HCT116 (cell line): ENCODE results near the gene ALMS1. TPM values are rescaled to one million over a fixed set of nuclear protein-coding genes. Genes with fewer than 3 reads are reported as not detected.
A peak's percentile ranks its signal among the peaks of the same experiment; 100 is the strongest.

Experiments
- ATAC-seq: fragments of 200-7000 bp; cut with Tn5 transposase; 2 replicates; pipeline ENCODE4 v1.9.1; 2020; ENCODE audit warnings: mild to moderate bottlenecking, moderate library complexity
- BruUV-seq: library from RNA; stranded (reverse); fragments of 400-500 nt; replicated peaks from 2 replicates; lab custom pipeline; 2021; lab: Mats Ljungman, UMichigan
- CTCF ChIA-PET: fragments of 300-600 bp; sonication (Branson Sonifier 250); formaldehyde crosslinking; loops from one replicate; lab custom pipeline; 2021; ENCODE audit warnings: antibody characterized with exemption; lab: Charles Lee
- POLR2A ChIA-PET: fragments of 300-600, 350-600 bp; sonication (Branson Sonifier 250); formaldehyde crosslinking; loops from one replicate; lab custom pipeline; 2021; ENCODE audit warnings: antibody characterized with exemption; lab: Charles Lee
- RAD21 ChIA-PET, 2 experiments: fragments of 300-600 bp; sonication (Branson Sonifier 250); formaldehyde crosslinking; loops; one replicate each; lab custom pipeline; 2023; ENCODE audit warnings: low total read pairs in 2 of 2; ENCODE audit not compliant: uncharacterized antibody in 2 of 2, unreplicated experiment in 2 of 2, low non-redundant PET in 1 of 2; lab: Charles Lee
- DNase-seq: peaks from one replicate; pipeline ENCODE4 v3.0.0-alpha.2; 2010; ENCODE audit warnings: low read depth, low spot score
- H2AFZ ChIP-seq: fragments of 200-600 bp; shearing (Covaris generic), sonication (generic); 2 replicates; pipeline ENCODE4 v1.6.1; 2017; ENCODE audit warnings: low read depth, mixed run types, mixed read lengths, antibody characterized with exemption, low read length; ENCODE audit not compliant: poor library complexity, severe bottlenecking
- H3K27ac ChIP-seq: 2 replicates; pipeline ENCODE4 v1.5.1; 2012; ENCODE audit warnings: low read depth, low read length
- H3K27me3 ChIP-seq: fragments of 200-600 bp; sonication (generic); 2 replicates; pipeline ENCODE4 v1.6.1; 2016; ENCODE audit warnings: mixed run types, low read length, mixed read lengths; ENCODE audit not compliant: insufficient read depth
- H3K36me3 ChIP-seq, 2 experiments: fragments of 200-500 bp in 1 of 2; fragments of 200-600 bp in 1 of 2; sonication (Bioruptor generic) in 1 of 2; sonication (generic) in 1 of 2; 2 replicates each; pipeline versions ENCODE4 v1.5.1 to v1.6.1; 2014 to 2016; ENCODE audit warnings: low read length in 2 of 2, inconsistent platforms in 1 of 2, mixed read lengths in 1 of 2, mixed run types in 1 of 2; ENCODE audit not compliant: insufficient read depth in 2 of 2, control insufficient read depth in 1 of 2
- H3K4me1 ChIP-seq, 2 experiments: fragments of 200-600 bp in 1 of 2; sonication (generic) in 1 of 2; 2 replicates each; pipeline versions ENCODE4 v1.5.1 to v1.6.1; 2012 to 2017; ENCODE audit warnings: low read length in 2 of 2, inconsistent platforms in 1 of 2, mild to moderate bottlenecking in 1 of 2, mixed read lengths in 1 of 2, mixed run types in 1 of 2, moderate library complexity in 1 of 2; ENCODE audit not compliant: insufficient read depth in 2 of 2, control insufficient read depth in 1 of 2
- H3K4me2 ChIP-seq: fragments of 200-600 bp; sonication (generic); 2 replicates; pipeline ENCODE4 v1.6.1; 2017; ENCODE audit warnings: mixed run types, low read length, mixed read lengths
- H3K4me3 ChIP-seq, 2 experiments: fragments of 200-600 bp in 1 of 2; sonication (generic) in 1 of 2; replicated peaks in 1 of 2; 2 replicates each; pipeline ENCODE4 v1.5.1; 2011 to 2016; ENCODE audit warnings: low read length in 2 of 2, control low read depth in 1 of 2, low read depth in 1 of 2, mild to moderate bottlenecking in 1 of 2, mixed read lengths in 1 of 2, mixed run types in 1 of 2
- H3K79me2 ChIP-seq: fragments of 200-600 bp; sonication (generic); 2 replicates; pipeline ENCODE4 v1.6.1; 2017; ENCODE audit warnings: mild to moderate bottlenecking, mixed run types, low read length, moderate library complexity, mixed read lengths; ENCODE audit not compliant: insufficient read depth
- H3K9ac ChIP-seq: fragments of 200-600 bp; sonication (generic); 2 replicates; pipeline ENCODE4 v1.6.1; 2016; ENCODE audit warnings: low read length, mixed read lengths
- H3K9me2 ChIP-seq: fragments of 200-600 bp; sonication (generic), shearing (Covaris generic); 2 replicates; pipeline ENCODE4 v1.6.1; 2017; ENCODE audit warnings: mixed run types, mild to moderate bottlenecking, moderate library complexity; ENCODE audit not compliant: insufficient read depth
- H3K9me3 ChIP-seq, 2 experiments: fragments of 200-500 bp in 1 of 2; fragments of 200-600 bp in 1 of 2; sonication (Bioruptor generic) in 1 of 2; sonication (generic) in 1 of 2; 2 replicates each; pipeline ENCODE4 v1.6.1; 2014 to 2017; ENCODE audit warnings: low read length in 2 of 2, mixed read lengths in 2 of 2, inconsistent platforms in 1 of 2, low read depth in 1 of 2, mild to moderate bottlenecking in 1 of 2, mixed run types in 1 of 2, moderate library complexity in 1 of 2; ENCODE audit not compliant: control insufficient read depth in 1 of 2, insufficient read depth in 1 of 2
- H4K20me1 ChIP-seq: fragments of 200-600 bp; sonication (generic), shearing (Covaris generic); 2 replicates; pipeline ENCODE4 v1.6.1; 2017; ENCODE audit warnings: mixed run types, mild to moderate bottlenecking, moderate library complexity; ENCODE audit not compliant: insufficient read depth
- FOSL1 ChIP-seq: IDR thresholded peaks from 2 replicates; pipeline ENCODE4 v1.6.1; 2012; ENCODE audit warnings: low read depth
- JUND ChIP-seq: IDR thresholded peaks from 2 replicates; pipeline ENCODE4 v1.6.1; 2012
- POLR2A ChIP-seq: IDR thresholded peaks from 2 replicates; pipeline ENCODE4 v1.7.0; 2011; ENCODE audit warnings: borderline replicate concordance; ENCODE audit not compliant: insufficient read depth, insufficient read length; ENCODE audit errors: extremely low read depth
- POLR2AphosphoS5 ChIP-seq: IDR thresholded peaks from 2 replicates; pipeline ENCODE4 v1.6.1; 2011; ENCODE audit warnings: mild to moderate bottlenecking, low read depth, low read length, moderate library complexity
- RAD21 ChIP-seq: IDR thresholded peaks from 2 replicates; pipeline ENCODE4 v1.6.1; 2012; ENCODE audit warnings: low read depth, mild to moderate bottlenecking
- SP1 ChIP-seq: IDR thresholded peaks from 2 replicates; pipeline ENCODE4 v1.6.1; 2012; ENCODE audit warnings: low read depth
- SRF ChIP-seq: IDR thresholded peaks from 2 replicates; pipeline ENCODE4 v1.6.1; 2012; ENCODE audit warnings: low read depth
- TCF7L2 ChIP-seq: IDR thresholded peaks from 2 replicates; pipeline ENCODE4 v1.7.0; 2011; ENCODE audit warnings: borderline replicate concordance, inconsistent platforms; ENCODE audit not compliant: insufficient read depth, insufficient read length; ENCODE audit errors: extremely low read depth
- ZNF274 ChIP-seq: fragments of 200-500 bp; sonication (Bioruptor generic); IDR thresholded peaks from 2 replicates; pipeline ENCODE4 v1.6.1; 2014; ENCODE audit warnings: mild to moderate bottlenecking, low read depth, low read length, inconsistent platforms
- intact Hi-C: fragments of 100-400 bp; cut with micrococcal nuclease; formaldehyde crosslinking; loops from 2 replicates; pipeline ENCODE4 v1.10.0; 2022
- total RNA-seq: library from RNA; stranded (reverse); gene quantifications from one replicate; pipeline ENCODE4 v1.2.1, GENCODE V29; 2021; ENCODE audit not compliant: unreplicated experiment
- TF ChIP-seq, protein P1 (sequence below), 3 experiments: fragments of 200-600 bp in 1 of 3; sonication (generic) in 1 of 3; IDR thresholded peaks in 2 of 3; conservative IDR thresholded peaks in 1 of 3; 2 replicates each; pipeline ENCODE4 v1.5.1; 2012 to 2017; ENCODE audit warnings: low read depth in 2 of 3, low read length in 2 of 3, antibody characterized with exemption in 1 of 3, borderline replicate concordance in 1 of 3, control low read depth in 1 of 3, mild to moderate bottlenecking in 1 of 3, mixed read lengths in 1 of 3, mixed run types in 1 of 3, moderate library complexity in 1 of 3; ENCODE audit not compliant: insufficient read depth in 1 of 3
- TF ChIP-seq, protein P2 (sequence below): IDR thresholded peaks from 2 replicates; pipeline ENCODE4 v1.6.1; 2011; ENCODE audit warnings: mild to moderate bottlenecking, low read length, moderate library complexity; ENCODE audit not compliant: insufficient replicate concordance; ENCODE audit errors: extremely low read depth

ALMS1 gene
- total RNA-seq, 1 experiment from 2014 or later, result 20.5 TPM

DNA sequence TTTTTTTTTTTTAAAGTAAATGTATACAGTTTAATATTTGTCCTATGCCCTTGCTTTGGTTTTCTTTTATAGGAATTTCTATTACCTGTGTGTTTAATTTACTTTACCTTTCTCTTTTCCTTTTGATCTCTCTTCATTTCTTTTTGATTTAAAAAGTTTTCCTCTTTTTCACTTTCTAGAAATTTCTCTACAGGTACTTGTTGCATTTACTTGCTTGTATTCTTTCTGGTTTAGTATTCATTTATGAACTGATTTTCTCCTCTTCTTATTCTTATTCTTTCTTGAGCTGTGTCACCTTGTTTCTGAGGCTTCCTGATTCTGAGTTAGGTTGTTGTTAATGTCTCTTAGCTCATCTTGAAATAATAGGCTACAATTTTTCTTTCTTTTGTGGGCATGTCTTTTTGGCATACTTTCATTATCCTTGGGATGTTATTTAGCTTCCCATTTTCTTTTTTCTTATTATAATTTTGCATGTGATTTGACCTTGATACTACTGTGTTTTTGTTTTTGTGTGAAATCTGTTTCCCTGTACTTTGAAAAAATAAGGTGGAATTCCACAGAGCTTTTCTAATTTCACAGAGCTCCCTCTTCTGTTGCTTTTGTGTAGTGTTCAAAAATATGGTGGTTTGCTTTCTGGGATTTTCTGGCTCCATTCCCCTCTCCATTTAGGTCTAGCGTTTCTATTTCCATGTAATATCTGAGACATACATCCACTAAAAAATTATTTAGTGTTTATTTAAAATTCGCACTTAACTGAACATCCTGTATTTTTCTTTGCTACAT is 25.5 kb upstream of the ALMS1 start:
- ChIA-PET RAD21 (interaction anchor here (0.6 to 1.2 kb wide), 2 partner anchors 57 to 91 kb away, joined by 3 to 4 read pairs; no protein-coding TSS in a partner anchor), POLR2A (interaction anchor here (0.7 to 1.3 kb wide), 3 partner anchors 9 to 126 kb away, joined by 3 read pairs; partner anchors contain the start of genes ALMS1 and CCT7), CTCF (interaction anchor here (0.6 to 2.3 kb wide), 15 partner anchors 9 to 127 kb away, joined by 3 to 13 read pairs (median 4); partner anchors contain the start of genes ALMS1 and PRADC1)
- TF ChIP-seq TCF7L2, result no peak
- TF ChIP-seq, protein P1, sequence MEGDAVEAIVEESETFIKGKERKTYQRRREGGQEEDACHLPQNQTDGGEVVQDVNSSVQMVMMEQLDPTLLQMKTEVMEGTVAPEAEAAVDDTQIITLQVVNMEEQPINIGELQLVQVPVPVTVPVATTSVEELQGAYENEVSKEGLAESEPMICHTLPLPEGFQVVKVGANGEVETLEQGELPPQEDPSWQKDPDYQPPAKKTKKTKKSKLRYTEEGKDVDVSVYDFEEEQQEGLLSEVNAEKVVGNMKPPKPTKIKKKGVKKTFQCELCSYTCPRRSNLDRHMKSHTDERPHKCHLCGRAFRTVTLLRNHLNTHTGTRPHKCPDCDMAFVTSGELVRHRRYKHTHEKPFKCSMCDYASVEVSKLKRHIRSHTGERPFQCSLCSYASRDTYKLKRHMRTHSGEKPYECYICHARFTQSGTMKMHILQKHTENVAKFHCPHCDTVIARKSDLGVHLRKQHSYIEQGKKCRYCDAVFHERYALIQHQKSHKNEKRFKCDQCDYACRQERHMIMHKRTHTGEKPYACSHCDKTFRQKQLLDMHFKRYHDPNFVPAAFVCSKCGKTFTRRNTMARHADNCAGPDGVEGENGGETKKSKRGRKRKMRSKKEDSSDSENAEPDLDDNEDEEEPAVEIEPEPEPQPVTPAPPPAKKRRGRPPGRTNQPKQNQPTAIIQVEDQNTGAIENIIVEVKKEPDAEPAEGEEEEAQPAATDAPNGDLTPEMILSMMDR (IDR thresholded peaks at IDR 0.05 in 2 of 3, conservative IDR thresholded peaks at IDR 0.05 in 1 of 3; ENCODE audit: borderline replicate concordance in 1 of 3, insufficient read depth in 1 of 3, low read depth in 2 of 3, low read length in 2 of 3), result peak; percentile 38 to 62 (median 50); a peak in 5 of 6 replicates
- peak; percentile 56 for TF ChIP-seq RAD21
- no peaks in the 10 kb centered on the region for H3K36me3 ChIP-seq
- no peak for DNase-seq
- H3K9me2 ChIP-seq, result no peaks in the 10 kb centered on the region
- H3K9ac ChIP-seq, result no peak overlapping the region
- BruUV-seq, result no TSS peak
- no peaks in the 10 kb centered on the region for H3K4me1 ChIP-seq
- peak; percentile 50; the same call in 1 of the 2 replicates for ATAC-seq
- no peak overlapping the region for H3K4me3 ChIP-seq
- H3K27me3 ChIP-seq, result no peaks in the 10 kb centered on the region
- no peak overlapping the region for H3K4me2 ChIP-seq
- intact Hi-C loops, result no loop called here
- H3K9me3 ChIP-seq, result no peaks in the 10 kb centered on the region
- no peak overlapping the region for H3K27ac ChIP-seq
- H4K20me1 ChIP-seq, result no peaks in the 10 kb centered on the region
- no peaks in the 10 kb centered on the region for H3K79me2 ChIP-seq
- peak overlapping the region; percentile 88 for H2AFZ ChIP-seq

DNA sequence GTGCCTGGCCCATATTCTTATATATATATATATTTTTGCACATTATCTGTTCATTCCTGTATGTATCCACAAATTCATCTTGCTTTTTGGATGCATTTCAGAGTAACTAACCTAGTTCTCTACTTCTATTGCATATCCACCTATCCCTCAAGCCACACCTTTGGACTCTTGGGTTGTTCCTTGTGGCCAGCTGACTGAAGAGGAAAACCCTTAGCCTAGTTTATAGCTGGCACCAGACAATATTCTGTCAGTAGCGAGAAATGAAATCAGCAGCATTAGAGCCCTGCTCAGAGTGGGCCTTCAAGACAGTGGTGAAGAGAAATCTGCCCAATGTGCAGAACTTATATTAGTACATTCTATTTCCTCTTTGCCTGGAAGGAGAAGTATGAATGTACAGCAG is 19.6 kb upstream of the ALMS1 start:
- BruUV-seq, result no TSS peak
- H4K20me1 ChIP-seq, result no peaks in the 10 kb centered on the region
- DNase-seq (no peak), ATAC-seq (no peak)
- no peaks in the 10 kb centered on the region for H3K36me3 ChIP-seq
- no peak overlapping the region for H3K27ac ChIP-seq
- H3K4me2 ChIP-seq, result no peak overlapping the region
- ChIA-PET POLR2A (no interaction called here), CTCF (no interaction called here), RAD21 (interaction anchor here in 1 of 2 experiments (0.6 kb wide), 1 partner anchor 112 kb away, joined by 3 read pairs; no protein-coding TSS in a partner anchor)
- no peak overlapping the region for H2AFZ ChIP-seq
- no peaks in the 10 kb centered on the region; the same call in 1 of the 2 replicates for H3K27me3 ChIP-seq
- H3K9me2 ChIP-seq, result no peaks in the 10 kb centered on the region
- intact Hi-C loops, result no loop called here
- no peaks in the 10 kb centered on the region for H3K79me2 ChIP-seq
- no peaks in the 10 kb centered on the region for H3K4me1 ChIP-seq
- no peak overlapping the region for H3K4me3 ChIP-seq
- H3K9ac ChIP-seq, result no peak overlapping the region
- H3K9me3 ChIP-seq, result no peaks in the 10 kb centered on the region
- TF ChIP-seq JUND (no peak), SP1 (no peak), POLR2AphosphoS5 (no peak), SRF (no peak), FOSL1 (no peak), POLR2A (no peak), ZNF274 (no peak)
- TF ChIP-seq, protein P1 (IDR thresholded peaks at IDR 0.05 in 2 of 3, conservative IDR thresholded peaks at IDR 0.05 in 1 of 3; ENCODE audit: borderline replicate concordance in 1 of 3, insufficient read depth in 1 of 3, low read depth in 2 of 3, low read length in 2 of 3), result no peak
- TF ChIP-seq, protein P2, sequence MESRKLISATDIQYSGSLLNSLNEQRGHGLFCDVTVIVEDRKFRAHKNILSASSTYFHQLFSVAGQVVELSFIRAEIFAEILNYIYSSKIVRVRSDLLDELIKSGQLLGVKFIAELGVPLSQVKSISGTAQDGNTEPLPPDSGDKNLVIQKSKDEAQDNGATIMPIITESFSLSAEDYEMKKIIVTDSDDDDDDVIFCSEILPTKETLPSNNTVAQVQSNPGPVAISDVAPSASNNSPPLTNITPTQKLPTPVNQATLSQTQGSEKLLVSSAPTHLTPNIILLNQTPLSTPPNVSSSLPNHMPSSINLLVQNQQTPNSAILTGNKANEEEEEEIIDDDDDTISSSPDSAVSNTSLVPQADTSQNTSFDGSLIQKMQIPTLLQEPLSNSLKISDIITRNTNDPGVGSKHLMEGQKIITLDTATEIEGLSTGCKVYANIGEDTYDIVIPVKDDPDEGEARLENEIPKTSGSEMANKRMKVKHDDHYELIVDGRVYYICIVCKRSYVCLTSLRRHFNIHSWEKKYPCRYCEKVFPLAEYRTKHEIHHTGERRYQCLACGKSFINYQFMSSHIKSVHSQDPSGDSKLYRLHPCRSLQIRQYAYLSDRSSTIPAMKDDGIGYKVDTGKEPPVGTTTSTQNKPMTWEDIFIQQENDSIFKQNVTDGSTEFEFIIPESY, result no peak
